Measurements from ENCODE around the gene TMPRSS9. TPM values are rescaled to one million over a fixed set of nuclear protein-coding genes. Genes with fewer than 3 reads are reported as not detected.
A peak's percentile ranks its signal among the peaks of the same experiment; 100 is the strongest.
"Not testable (repeated sequence)": the region's sequence is repeated elsewhere in the genome, so short reads cannot be mapped to it uniquely, and the experiment has no call there.

TMPRSS9 gene
- total RNA-seq, 1 donor from 2014 or later: 7.5 TPM

DNA sequence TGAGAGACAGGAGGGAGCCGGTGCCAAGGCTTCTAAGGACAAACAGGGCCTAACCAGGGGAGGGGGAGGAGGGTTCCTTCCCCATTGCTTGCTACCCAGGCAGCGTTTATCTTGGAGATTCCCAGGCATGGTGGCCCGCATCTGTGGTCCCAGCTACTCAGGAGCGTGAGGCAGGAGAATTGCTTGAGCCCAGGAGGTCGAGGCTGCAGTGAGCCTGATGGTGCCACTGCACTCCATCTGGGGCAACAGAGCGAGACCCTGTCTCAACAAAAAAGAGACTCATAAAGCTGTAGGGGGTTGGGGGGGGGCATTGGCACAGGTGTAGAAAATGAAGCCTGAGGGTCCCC lies 55.9 kb downstream of the TMPRSS9 start:
- ATAC-seq: no peak
- DNase-seq (ENCODE audit: low spot score): no peak

- ATAC-seq (peak; percentile 87), DNase-seq (ENCODE audit: low spot score) (no peak)
Observed at GRCh38 chr19:2416321-2417097, 56.4 kb downstream of the TMPRSS9 start.

- not testable (repeated sequence) for DNase-seq (ENCODE audit: low spot score)
- peak; percentile 5 for ATAC-seq
Observed at GRCh38 chr19:2417436-2417835, 57.4 kb downstream of the TMPRSS9 start.

DNA sequence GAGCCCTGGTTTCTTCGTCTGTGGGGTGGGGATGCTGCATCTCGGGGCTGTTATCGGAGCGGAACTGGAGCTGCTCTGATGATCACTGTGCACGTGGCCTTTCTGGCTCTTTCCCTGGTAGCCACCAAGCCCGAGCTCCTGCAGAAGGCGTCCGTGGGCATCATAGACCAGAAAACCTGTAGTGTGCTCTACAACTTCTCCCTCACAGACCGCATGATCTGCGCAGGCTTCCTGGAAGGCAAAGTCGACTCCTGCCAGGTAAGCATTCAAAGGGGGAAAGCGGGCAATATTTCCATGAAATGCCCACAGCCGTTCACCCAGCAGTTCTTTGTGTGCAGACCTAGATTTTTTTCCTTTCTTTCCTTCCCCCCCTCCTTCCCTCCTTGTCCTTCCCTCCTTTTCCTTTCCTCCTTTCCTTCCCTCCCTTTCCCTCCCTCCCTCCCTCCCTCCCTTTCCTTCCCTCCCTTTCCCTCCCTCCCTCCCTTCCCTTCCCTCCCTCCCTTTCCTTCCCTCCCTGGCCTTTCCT lies 57.9 kb downstream of the TMPRSS9 start:
- DNase-seq (ENCODE audit: low spot score) (no peak), ATAC-seq (no peak)

- no peak for DNase-seq (ENCODE audit: low spot score)
- no peak for ATAC-seq
Observed at GRCh38 chr19:2419754-2420153, 59.7 kb downstream of the TMPRSS9 start.

DNA sequence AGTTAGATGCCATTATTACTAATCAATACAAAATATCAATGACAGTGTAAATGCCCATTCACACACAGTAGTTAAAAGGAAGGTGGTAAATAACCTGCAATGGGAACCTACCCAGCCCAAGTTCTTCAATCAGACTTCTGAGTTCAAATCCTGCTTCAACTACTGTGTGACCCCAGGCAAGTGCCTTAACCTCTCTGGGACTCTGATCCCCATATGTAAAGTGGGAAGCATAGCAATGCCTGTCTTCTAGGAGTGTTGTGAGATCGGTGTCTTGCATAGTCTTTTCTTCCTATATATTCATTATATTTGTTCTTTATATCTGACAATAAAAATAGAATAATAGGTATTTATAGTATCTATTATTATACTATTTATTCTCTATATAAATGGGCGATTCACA lies 60.4 kb downstream of the TMPRSS9 start:
- DNase-seq (ENCODE audit: low spot score) (no peak), ATAC-seq (no peak)

- no peak for ATAC-seq
- DNase-seq (ENCODE audit: low spot score): no peak
Observed at GRCh38 chr19:2421581-2422306, 61.7 kb downstream of the TMPRSS9 start.

GRCh38 chr19:2423071-2423914 lies 63.2 kb downstream of the TMPRSS9 start:
- ATAC-seq (no peak), DNase-seq (ENCODE audit: low spot score) (peak; percentile 45)

DNA sequence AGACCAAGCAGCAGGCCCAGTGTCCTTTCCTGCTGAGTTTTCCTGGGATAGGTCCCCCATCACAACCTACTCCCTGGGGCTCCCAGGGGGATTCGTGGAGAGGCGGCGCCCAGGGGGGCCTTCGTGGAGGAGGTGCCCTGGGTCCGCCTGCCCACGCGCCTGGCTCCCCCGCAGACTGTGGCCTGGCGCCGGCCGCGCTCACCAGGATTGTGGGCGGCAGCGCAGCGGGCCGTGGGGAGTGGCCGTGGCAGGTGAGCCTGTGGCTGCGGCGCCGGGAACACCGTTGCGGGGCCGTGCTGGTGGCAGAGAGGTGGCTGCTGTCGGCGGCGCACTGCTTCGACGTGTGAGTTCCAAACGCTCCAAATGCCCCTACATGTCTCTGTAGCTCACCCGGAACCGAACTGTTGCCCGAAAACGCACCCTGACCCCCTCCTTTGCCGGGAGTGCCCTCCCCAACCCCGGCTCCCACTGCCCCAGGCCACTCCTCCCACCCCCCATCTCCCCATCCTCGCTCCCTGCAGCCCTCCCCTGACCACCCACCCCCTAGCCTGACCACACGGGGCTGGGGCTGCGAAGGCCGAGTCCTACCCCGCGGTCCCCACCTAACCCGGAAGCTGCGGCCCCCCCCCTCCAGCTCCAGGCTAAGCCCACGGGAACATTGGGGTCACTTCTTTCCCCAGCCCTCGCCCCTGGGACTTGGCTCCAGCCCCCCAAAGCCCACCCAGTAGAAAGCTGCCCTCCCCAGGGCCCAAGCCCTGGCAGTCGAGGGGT lies 64.0 kb downstream of the TMPRSS9 start:
- no peak for ATAC-seq
- peak; percentile 46 for DNase-seq (ENCODE audit: low spot score)

DNA sequence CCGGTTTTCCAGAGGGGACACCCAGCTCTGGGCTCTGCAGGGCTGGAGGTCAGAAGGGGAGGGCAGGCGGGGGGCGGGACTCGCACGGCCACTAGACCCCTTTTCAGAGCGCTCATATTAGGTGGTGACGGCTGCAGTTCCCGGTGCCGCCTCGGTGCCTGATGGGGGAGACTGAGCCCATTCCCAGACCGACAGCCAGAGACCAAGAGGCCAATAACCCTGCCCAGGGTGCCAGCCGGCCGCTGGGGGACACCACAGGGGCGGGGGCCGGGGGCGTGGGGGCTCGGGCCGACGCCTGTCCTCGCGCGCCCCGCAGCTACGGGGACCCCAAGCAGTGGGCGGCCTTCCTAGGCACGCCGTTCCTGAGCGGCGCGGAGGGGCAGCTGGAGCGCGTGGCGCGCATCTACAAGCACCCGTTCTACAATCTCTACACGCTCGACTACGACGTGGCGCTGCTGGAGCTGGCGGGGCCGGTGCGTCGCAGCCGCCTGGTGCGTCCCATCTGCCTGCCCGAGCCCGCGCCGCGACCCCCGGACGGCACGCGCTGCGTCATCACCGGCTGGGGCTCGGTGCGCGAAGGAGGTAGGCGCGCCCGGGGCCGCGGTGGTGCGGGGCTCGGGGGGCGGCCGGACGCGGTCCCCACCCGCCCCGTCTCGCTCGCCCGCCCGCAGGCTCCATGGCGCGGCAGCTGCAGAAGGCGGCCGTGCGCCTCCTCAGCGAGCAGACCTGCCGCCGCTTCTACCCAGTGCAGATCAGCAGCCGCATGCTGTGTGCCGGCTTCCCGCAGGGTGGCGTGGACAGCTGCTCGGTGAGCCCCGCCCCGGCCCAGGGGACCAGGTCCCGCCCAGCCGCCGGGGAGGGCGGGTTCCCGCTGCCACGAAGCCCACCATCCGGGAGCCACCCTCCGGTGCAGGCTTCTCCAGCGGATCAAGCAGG lies 64.9 kb downstream of the TMPRSS9 start:
- no peak for ATAC-seq
- peak; percentile 45 for DNase-seq (ENCODE audit: low spot score)

DNA sequence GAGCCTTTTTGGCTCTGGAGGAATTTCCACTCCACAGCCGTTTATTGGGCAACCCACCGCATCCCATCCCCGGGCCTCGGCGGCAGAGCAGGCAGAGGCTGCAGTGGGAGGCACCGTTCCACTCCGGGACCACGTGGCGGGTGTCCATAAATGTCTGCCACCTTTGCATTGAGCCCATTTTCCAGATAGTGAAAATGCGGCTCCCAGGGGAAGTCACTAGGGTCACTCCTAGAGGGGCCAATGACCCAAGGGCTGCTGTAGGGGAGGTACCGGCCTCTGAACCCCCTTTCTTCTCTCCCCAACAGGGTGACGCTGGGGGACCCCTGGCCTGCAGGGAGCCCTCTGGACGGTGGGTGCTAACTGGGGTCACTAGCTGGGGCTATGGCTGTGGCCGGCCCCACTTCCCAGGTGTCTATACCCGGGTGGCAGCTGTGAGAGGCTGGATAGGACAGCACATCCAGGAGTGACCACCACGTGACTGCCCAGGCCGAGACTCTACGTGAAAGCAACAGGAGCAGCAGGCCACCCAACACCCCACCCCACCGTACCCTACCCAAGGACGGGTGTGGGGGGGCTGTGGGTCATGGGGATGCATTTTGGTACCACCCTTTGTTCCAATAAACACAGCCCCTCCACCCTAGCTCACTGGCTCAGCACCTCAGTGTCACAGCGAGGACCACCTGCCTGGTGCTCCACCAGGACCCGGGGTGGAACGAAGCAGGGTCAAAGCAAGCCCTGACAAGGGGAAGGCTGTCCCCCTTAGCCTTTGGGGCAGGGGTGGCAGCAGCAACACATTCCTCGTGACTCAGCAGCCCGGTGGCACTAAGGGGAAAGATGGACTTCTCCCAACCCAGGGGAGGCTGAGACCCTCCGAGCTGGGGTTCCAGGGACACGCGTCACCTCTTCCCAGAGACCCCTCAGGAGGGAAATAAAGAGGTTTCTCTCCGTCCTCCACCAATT lies 65.8 kb downstream of the TMPRSS9 start:
- ATAC-seq (no peak), DNase-seq (ENCODE audit: low spot score) (no peak)

DNA sequence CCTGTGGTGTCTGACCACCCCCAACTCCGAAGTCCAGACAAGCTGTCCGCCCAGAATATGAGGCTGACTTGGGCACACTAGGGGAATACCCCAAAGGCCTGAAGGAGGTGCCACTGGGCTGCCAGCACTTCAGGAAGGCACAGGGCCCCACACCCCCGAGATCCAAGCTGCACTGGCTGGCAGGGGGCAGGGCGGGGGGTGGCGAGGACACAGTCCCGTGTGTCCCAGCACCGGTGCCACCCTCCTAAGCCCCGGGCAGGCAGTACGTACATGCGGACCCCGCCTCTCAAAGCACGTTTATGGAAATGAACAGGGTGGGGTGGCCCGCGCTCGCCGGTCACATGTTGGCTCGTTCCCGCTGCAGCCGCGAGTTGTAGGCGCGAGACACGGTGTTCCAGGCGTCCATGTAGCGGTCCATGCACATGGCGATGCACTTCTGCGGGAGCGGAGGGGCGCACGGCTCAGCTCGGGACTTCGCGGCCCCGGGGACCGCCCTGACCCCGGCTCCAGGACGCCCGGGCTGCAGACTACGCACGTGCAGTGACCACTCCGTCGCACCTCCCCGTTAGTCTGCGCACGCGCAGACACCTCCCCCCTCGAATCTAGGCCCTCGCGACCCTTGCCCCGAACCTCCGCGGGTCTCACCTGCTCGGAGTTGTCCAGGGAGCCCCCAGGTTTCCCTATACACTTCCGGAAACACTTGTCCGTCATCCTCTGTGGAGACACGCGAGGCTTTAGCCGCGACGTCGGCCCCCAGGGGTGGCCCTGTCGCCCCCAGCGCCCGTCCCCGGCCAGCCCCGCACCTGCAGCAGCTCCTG lies 66.8 kb downstream of the TMPRSS9 start:
- DNase-seq (ENCODE audit: low spot score) (peak; percentile 74), ATAC-seq (peak; percentile 56)

DNA sequence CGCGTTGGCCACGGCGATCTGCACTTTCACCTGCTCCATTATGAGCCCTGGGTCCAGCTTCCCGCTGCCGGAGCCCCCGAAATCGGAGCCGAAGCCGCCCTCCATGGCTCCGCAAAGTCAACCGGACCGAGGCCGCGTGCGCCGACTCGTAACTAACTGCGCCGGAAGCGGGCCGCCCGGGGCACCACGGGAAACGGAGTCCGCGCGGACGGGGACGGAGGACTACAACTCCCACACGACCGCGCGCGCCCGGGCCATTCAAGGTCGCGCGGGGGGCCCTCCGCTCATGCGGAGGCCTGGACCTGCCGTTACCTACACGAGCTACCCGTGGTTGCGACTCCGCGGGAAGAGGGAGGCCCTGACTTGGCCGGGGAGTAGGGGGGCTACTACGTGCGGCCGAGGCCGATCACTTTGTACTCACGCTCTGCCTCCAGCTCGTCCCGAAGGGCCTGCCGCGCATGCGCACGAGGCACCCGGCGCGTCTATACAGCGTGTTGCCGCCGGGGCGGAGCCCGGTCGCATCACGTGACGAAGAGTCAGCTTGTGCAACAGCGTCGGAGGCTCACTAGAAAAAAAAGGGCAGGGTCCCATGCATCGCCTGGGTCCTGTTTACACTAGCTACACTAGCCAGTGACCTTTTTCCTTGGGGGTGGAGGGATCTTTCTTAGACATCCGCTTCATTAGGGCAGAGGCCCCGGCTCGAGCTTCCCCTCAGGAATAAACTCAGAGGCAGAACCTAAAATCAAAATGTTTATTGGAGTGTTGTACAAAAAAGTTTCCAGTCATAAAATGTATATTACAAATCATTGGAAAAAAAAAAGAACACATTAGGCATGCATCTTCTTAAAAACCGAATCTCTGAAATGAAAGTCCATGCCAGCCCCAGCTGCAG lies 67.6 kb downstream of the TMPRSS9 start, which contains the start of gene TIMM13:
TIMM13 (minus strand) TSS at position 158 of the 892 bp plus-strand sequence; CDS start at position 105, 53 bp downstream.
- peak; percentile 98 for DNase-seq (ENCODE audit: low spot score)
- peak; percentile 91 for ATAC-seq

DNA sequence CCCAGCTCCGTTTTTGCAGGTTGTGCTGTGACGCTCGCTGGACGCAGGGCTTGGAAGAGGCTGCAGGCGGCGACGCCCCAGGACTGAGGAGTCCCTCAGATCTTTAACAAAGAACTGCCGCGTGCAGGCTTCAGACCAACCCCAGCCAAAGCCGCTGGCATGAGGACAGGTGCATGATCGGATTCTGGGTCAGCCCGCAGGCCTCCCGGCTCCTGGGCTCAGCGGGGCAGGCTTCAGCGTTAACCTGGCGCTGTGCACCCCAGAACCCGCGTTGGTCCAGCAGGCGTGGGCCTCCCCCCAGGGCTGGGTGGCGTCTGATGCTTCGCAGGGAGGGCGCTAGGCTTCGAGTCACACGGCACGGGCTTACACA lies 68.2 kb downstream of the TMPRSS9 start:
- DNase-seq (ENCODE audit: low spot score) (peak; percentile 55), ATAC-seq (peak; percentile 25)

GRCh38 chr19:2428756-2429711 lies 69.0 kb downstream of the TMPRSS9 start:
- ATAC-seq (no peak), DNase-seq (ENCODE audit: low spot score) (peak; percentile 44)

Measured in left lobe of liver (tissue), 2 donors.